ENCODE measurements around the gene VCAN.
A peak's percentile ranks its signal among the peaks of the same experiment; 100 is the strongest.

- TF ChIP-seq CTCF (IDR thresholded peaks at IDR 0.05) (no peak), EP300 (IDR thresholded peaks at IDR 0.05) (no peak), POLR2A (IDR thresholded peaks at IDR 0.05) (peak; percentile 31 to 52), POLR2AphosphoS5 (IDR thresholded peaks at IDR 0.05) (peak; percentile 18)
Measured at GRCh38 chr5:83474161-83474796, 2.7 kb downstream of the VCAN start.
